Lung (tissue), 12 donors: ENCODE data around the gene CEBPA. TPM values are rescaled to one million over a fixed set of nuclear protein-coding genes. Genes with fewer than 3 reads are reported as not detected.

Source experiments
- ATAC-seq: fragments of 200-7000 bp; cut with Tn5 transposase; one replicate; pipeline ENCODE4 v1.9.1; 2020; ENCODE audit warnings: moderate number of reproducible peaks; ENCODE audit not compliant: insufficient read depth, low FRiP score
- DNase-seq, 3 donors: peaks; one replicate each; pipeline ENCODE4 v3.0.0-alpha.2; 2013 to 2017
- H3K27ac ChIP-seq, 2 donors: one replicate each; pipeline ENCODE4 v1.5.1; 2013; ENCODE audit warnings: mild to moderate bottlenecking in 2 of 2, moderate library complexity in 2 of 2, control low read depth in 1 of 2, inconsistent platforms in 1 of 2, low read depth in 1 of 2, low read length in 1 of 2
- H3K27me3 ChIP-seq, 3 donors: one replicate each; pipeline ENCODE4 v1.5.1; 2013; ENCODE audit warnings: low read length in 2 of 3; ENCODE audit not compliant: control insufficient read depth in 3 of 3, insufficient read depth in 3 of 3
- H3K36me3 ChIP-seq, 4 donors: one replicate each; pipeline ENCODE4 v1.5.1; 2013; ENCODE audit warnings: low read length in 4 of 4, mild to moderate bottlenecking in 1 of 4, moderate library complexity in 1 of 4; ENCODE audit not compliant: control insufficient read depth in 4 of 4, insufficient read depth in 4 of 4
- H3K4me1 ChIP-seq, 5 donors: one replicate each; pipeline ENCODE4 v1.5.1; 2013; ENCODE audit warnings: low read length in 5 of 5, mild to moderate bottlenecking in 2 of 5, moderate library complexity in 1 of 5; ENCODE audit not compliant: control insufficient read depth in 5 of 5, insufficient read depth in 5 of 5
- H3K4me3 ChIP-seq: one replicate; pipeline ENCODE4 v1.5.1; 2013; ENCODE audit warnings: mild to moderate bottlenecking, control low read depth, moderate library complexity
- H3K9ac ChIP-seq, 2 donors: one replicate each; pipeline ENCODE4 v1.5.1; 2013; ENCODE audit warnings: low read length in 2 of 2, control low read depth in 1 of 2; ENCODE audit not compliant: insufficient read depth in 1 of 2
- H3K9me3 ChIP-seq, 4 donors: one replicate each; pipeline ENCODE4 v1.5.1; 2013; ENCODE audit warnings: low read length in 3 of 4, mild to moderate bottlenecking in 1 of 4, moderate library complexity in 1 of 4; ENCODE audit not compliant: control insufficient read depth in 4 of 4, insufficient read depth in 3 of 4
- CTCF ChIP-seq: IDR thresholded peaks from 2 replicates; pipeline ENCODE4 v1.5.1; 2012; ENCODE audit warnings: mild to moderate bottlenecking; ENCODE audit errors: control extremely low read depth, extremely low read depth
- WGBS, 2 donors: extraction: QIAGEN DNeasy Blood & Tissue Kit; methylation state at CpG; one replicate each; pipeline ENCODE4 v1.1.7; 2013; 5-methylcytosine and 5-hydroxymethylcytosine counted together
- polyA plus RNA-seq, 2 donors: library from polyadenylated mRNA; stranded (reverse); fragments of 200-250 nt; gene quantifications; one replicate each; pipeline ENCODE4 v1.2.1, GENCODE V29; 2013
- total RNA-seq, 2 donors: library from RNA; depleted of rRNA in 1 of 2; stranded (reverse); fragments of >200 nt in 1 of 2; gene quantifications; one replicate each; pipeline ENCODE4 v1.2.1, GENCODE V29; 2014 to 2021
- donor health status: control.
- donor health status: control.
- donor health status: Bipolar disorder and iron deficiency.
- donor health status: healthy.
- donor health status: DM: yes; HTN: yes; CAD: no.

CEBPA gene
- total and polyA plus RNA-seq, 4 donors: 20.4 to 93.8 (median 61.2) TPM

GRCh38 chr19:33291623-33292534 lies 10.5 kb downstream of the CEBPA start:
- Histone ChIP-seq H3K27ac (peak overlapping the region in 1 of 2 donors; percentile 88), H3K27me3 (no peaks in the 10 kb centered on the region), H3K9ac (no peak overlapping the region), H3K4me1 (peaks cover 0 to 42% (median 0%) of the 10 kb centered on the region in 5 donors), H3K36me3 (no peaks in the 10 kb centered on the region), H3K4me3 (no peak overlapping the region), H3K9me3 (peaks cover 0 to 11% (median 0%) of the 10 kb centered on the region in 4 donors)
- ATAC-seq (peak; percentile 32), DNase-seq (peak; percentile 57 to 80 (median 69))
- TF ChIP-seq CTCF: no peak
- WGBS, 2 donors: 71 to 73% methylated on average over 15 of the region's 15 CpGs

- DNase-seq (peak in 2 of 3 donors; percentile 36 to 38), ATAC-seq (peak; percentile 51)
- Histone ChIP-seq H3K9me3 (peaks cover 0 to 11% (median 0%) of the 10 kb centered on the region in 4 donors), H3K36me3 (no peaks in the 10 kb centered on the region), H3K9ac (no peak overlapping the region), H3K4me3 (no peak overlapping the region), H3K27ac (peak overlapping the region in 1 of 2 donors; percentile 88), H3K4me1 (peaks cover 0 to 37% (median 3%) of the 10 kb centered on the region in 5 donors), H3K27me3 (no peaks in the 10 kb centered on the region)
- TF ChIP-seq CTCF: no peak
- WGBS, 2 donors: 68 to 82% methylated on average over 14 of the region's 14 CpGs
Observed at GRCh38 chr19:33290956-33291622, 11.2 kb downstream of the CEBPA start.

- TF ChIP-seq CTCF: no peak
- no peaks in the 10 kb centered on the region for H3K36me3 ChIP-seq
- H3K9me3 ChIP-seq: peaks cover 0 to 11% (median 0%) of the 10 kb centered on the region in 4 donors
- ATAC-seq: no peak
- H3K9ac ChIP-seq: no peak overlapping the region
- no peaks in the 10 kb centered on the region for H3K27me3 ChIP-seq
- H3K4me3 ChIP-seq: no peak overlapping the region
- DNase-seq: peak in 1 of 3 donors; percentile 13
- WGBS, 2 donors: 64 to 67% methylated on average over 11 of the region's 11 CpGs
- H3K4me1 ChIP-seq: peaks cover 0 to 37% (median 5%) of the 10 kb centered on the region in 5 donors
- H3K27ac ChIP-seq: peak overlapping the region in 1 of 2 donors; percentile 88
Observed at GRCh38 chr19:33290082-33290815, 12.1 kb downstream of the CEBPA start.
